ENCODE data around the gene RHBDF1.

The RHBDF1 gene

GRCh38 chr16:94918-95265, 22.5 kb upstream of the RHBDF1 start:
- no peak for TF ChIP-seq CTCF (IDR thresholded peaks at IDR 0.05; ENCODE audit: low read depth, low read length, missing control alignments)
- no peak for DNase-seq (ENCODE audit: low read depth)
- no peak overlapping the region for H3K4me3 ChIP-seq (ENCODE audit: low read depth, low read length)
- in situ Hi-C loops (cut with HindIII; ENCODE audit: low sequenced_read_pairs) = no loop called here

DNA sequence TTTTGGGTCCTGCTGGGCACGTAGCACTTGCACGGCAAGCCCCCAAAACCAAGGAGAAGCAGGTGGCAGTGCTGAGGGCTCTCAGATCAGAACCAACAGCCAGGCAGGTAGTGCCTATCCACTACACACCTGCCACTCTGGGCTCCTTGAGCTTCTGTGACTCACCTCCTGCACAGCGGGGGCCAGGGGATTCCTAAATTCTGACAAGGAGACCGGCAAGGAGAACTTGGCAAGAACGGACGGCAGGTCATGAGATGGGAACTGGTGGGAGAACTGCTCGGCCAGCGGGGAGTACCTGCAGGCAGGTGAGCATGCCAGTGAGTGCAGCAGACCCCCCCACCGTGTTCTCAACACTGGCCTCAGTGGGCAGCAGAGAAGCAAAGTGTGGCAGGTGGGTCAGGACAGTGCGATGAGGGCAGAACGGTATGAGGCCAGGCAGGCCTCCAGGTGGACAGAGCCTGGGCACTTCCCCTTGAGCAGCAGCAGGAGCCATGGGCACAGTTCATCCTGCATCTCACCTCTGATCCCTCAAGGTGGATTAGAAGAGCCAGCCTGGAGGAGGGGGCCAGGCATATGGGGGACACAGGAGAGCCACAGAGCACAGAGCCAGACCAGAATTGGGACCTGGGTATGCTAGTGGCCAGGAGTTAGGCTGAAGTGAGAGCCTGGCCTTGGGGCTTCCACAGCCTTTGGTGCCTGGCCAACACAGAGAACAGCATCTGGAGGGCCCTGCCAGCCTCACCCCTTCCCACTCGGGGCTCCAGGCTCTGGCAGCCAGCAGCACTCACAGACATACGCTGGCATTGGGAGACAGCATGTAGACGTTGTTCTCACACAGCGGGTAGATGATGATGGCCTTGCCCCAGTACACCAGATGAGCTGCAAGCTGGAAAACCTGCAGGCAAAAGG, 20.3 kb upstream of the RHBDF1 start:
- no peak overlapping the region for H3K4me3 ChIP-seq (ENCODE audit: low read depth, low read length)
- in situ Hi-C loops (cut with HindIII; ENCODE audit: low sequenced_read_pairs) = no loop called here
- TF ChIP-seq CTCF (IDR thresholded peaks at IDR 0.05; ENCODE audit: low read depth, low read length, missing control alignments) = no peak
- DNase-seq (ENCODE audit: low read depth) = no peak

GRCh38 chr16:91484-91883, 19.1 kb upstream of the RHBDF1 start:
- H3K4me3 ChIP-seq (ENCODE audit: low read depth, low read length) = no peak overlapping the region
- TF ChIP-seq CTCF (IDR thresholded peaks at IDR 0.05; ENCODE audit: low read depth, low read length, missing control alignments) = no peak
- in situ Hi-C loops (cut with HindIII; ENCODE audit: low sequenced_read_pairs) = no loop called here
- no peak for DNase-seq (ENCODE audit: low read depth)

GRCh38 chr16:89391-90302, 17.2 kb upstream of the RHBDF1 start:
- in situ Hi-C loops (cut with HindIII; ENCODE audit: low sequenced_read_pairs) = no loop called here
- DNase-seq (ENCODE audit: low read depth) = no peak
- no peak overlapping the region for H3K4me3 ChIP-seq (ENCODE audit: low read depth, low read length)
- no peak for TF ChIP-seq CTCF (IDR thresholded peaks at IDR 0.05; ENCODE audit: low read depth, low read length, missing control alignments)

DNA sequence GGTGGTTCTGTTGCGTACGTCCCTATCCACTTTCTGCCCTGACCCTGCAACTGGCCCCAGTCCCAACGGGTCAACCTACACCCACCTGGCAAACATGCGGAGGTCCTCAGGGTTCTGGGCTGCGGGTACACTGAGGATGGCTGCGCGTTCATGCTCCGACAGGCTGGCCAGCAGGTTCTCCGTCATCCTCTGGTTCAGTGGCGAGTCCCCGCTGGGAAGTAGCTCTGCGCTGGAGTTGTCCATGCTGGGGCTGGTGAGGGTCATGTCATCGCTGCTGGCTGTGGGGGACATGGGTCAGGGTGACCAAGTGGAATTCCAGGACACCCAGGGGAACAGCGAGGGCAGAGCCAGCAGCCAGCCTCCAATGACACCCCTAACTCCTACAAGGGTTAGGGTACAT, 16.2 kb upstream of the RHBDF1 start:
- no peak for DNase-seq (ENCODE audit: low read depth)
- in situ Hi-C loops (cut with HindIII; ENCODE audit: low sequenced_read_pairs) = no loop called here
- H3K4me3 ChIP-seq (ENCODE audit: low read depth, low read length) = no peak overlapping the region
- no peak for TF ChIP-seq CTCF (IDR thresholded peaks at IDR 0.05; ENCODE audit: low read depth, low read length, missing control alignments)

GRCh38 chr16:86483-86952, 14.1 kb upstream of the RHBDF1 start:
- no peak overlapping the region for H3K4me3 ChIP-seq (ENCODE audit: low read depth, low read length)
- no peak for DNase-seq (ENCODE audit: low read depth)
- TF ChIP-seq CTCF (IDR thresholded peaks at IDR 0.05; ENCODE audit: low read depth, low read length, missing control alignments) = no peak
- in situ Hi-C loops (cut with HindIII; ENCODE audit: low sequenced_read_pairs) = no loop called here
